NB4 (cell line): ENCODE data around the gene PHF20.

Experiments used
- DNase-seq: peaks from one replicate; pipeline ENCODE4 v3.0.0; 2010; ENCODE audit warnings: low read depth
- H3K4me3 ChIP-seq: one replicate; pipeline ENCODE4 v1.5.1; 2011; ENCODE audit warnings: mild to moderate bottlenecking, low read depth, low read length, moderate library complexity
- CTCF ChIP-seq: IDR thresholded peaks from one replicate; pipeline ENCODE4 v1.5.1; 2012; ENCODE audit warnings: low read depth, low read length
- MAX ChIP-seq: IDR thresholded peaks from 2 replicates; pipeline ENCODE4 v1.6.1; 2011; ENCODE audit warnings: low read depth, low read length
- MYC ChIP-seq: IDR thresholded peaks from 2 replicates; pipeline ENCODE4 v1.6.1; 2011; ENCODE audit warnings: low read depth, low read length
- POLR2A ChIP-seq: IDR thresholded peaks from 2 replicates; pipeline ENCODE4 v1.6.1; 2011; ENCODE audit warnings: mild to moderate bottlenecking; ENCODE audit not compliant: insufficient read length; ENCODE audit errors: extremely low read depth

PHF20 gene

GRCh38 chr20:35885212-35885611 lies 113.4 kb downstream of the PHF20 start:
- H3K4me3 ChIP-seq, result no peak overlapping the region
- TF ChIP-seq CTCF (no peak), MYC (no peak), MAX (no peak), POLR2A (no peak)

GRCh38 chr20:35886537-35886936 lies 114.7 kb downstream of the PHF20 start:
- no peak for TF ChIP-seq CTCF
- TF ChIP-seq MYC, result no peak
- no peak for TF ChIP-seq POLR2A
- DNase-seq, result no peak
- H3K4me3 ChIP-seq, result no peak overlapping the region

More at GRCh38 chr20:35885212-35885611, 113.4 kb downstream of the PHF20 start:
- DNase-seq, result no peak

GRCh38 chr20:35887393-35888064 lies 115.7 kb downstream of the PHF20 start:
- no peak overlapping the region for H3K4me3 ChIP-seq
- TF ChIP-seq MYC (no peak), POLR2A (no peak), CTCF (no peak), MAX (no peak)
- peak; percentile 71 for DNase-seq

GRCh38 chr20:35888657-35889056 lies 116.8 kb downstream of the PHF20 start:
- TF ChIP-seq MYC (no peak), CTCF (no peak)
- DNase-seq, result no peak
- no peak overlapping the region for H3K4me3 ChIP-seq

- no peak overlapping the region for H3K4me3 ChIP-seq
- TF ChIP-seq MAX (peak; percentile 55), CTCF (no peak)
- peak; percentile 43 for DNase-seq
Measured at GRCh38 chr20:35891375-35891774, 119.6 kb downstream of the PHF20 start.

- no peak for DNase-seq
- H3K4me3 ChIP-seq, result no peak overlapping the region
- no peak for TF ChIP-seq CTCF
- no peak for TF ChIP-seq POLR2A
- TF ChIP-seq MAX, result no peak
- no peak for TF ChIP-seq MYC
Measured at GRCh38 chr20:35892871-35893270, 121.1 kb downstream of the PHF20 start.
